Fibroblast of skin of abdomen (primary cell): ENCODE results near the gene NOC3L.

Experiments
- DNase-seq: peaks from one replicate; pipeline ENCODE4 v3.0.0-alpha.2; 2013

The NOC3L gene

DNA sequence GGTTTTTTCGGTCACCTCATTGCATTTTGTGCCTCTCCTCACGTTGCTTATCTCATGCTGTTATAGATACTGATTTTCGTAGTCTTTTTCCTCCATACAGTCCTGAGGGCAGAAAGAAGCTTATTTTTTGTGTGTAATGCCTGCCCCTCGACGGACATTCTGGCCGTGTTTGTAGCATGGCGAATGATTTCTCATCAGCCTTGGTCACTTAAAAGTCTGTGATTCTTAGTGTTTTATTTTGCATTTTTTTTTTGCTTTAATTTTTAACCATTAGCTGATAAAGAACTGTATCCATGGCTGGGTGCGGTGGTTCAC is 469 bp upstream of the NOC3L start:
- DNase-seq, result no peak

GRCh38 chr10:94361171-94361794 is 1.5 kb downstream of the NOC3L start:
- no peak for DNase-seq

DNA sequence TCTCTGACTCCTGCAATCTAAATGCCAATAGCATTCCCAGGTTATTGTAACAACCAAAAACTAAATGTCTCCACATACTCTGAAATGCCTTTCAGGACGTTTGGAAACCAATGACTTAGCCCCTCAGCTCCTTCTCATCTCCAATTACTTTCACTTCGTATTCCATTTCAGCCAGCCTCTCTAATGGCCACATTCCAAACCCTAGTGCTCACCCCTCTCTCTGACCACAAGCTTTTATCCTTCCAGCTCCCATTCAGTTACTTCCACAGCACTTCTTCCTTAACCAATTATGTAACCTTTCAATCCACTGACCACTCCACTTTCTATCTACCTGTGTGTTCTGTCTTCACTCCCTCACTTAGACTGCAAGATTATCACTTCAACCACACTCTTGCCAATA is 4.3 kb downstream of the NOC3L start:
- DNase-seq, result peak; percentile 93

DNA sequence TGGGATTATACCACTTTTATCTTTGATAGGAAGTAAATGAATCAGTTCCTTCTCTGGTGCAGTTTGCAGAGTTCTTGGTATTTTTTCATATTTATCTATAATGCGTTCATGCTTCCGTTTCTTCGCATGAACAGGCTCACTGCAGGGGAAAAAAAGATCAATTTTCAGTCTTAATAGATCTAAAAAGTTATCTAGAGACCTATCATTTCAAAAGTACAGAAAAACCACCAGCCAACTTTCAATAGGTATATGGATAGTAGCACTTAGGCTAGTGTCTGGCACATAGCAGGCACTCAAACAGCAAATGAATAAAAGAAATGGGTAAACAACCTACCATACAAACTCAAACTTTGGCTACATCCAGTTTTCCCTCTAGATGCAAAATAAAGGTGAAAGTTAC is 5.5 kb downstream of the NOC3L start:
- no peak for DNase-seq

GRCh38 chr10:94355841-94356240 is 6.9 kb downstream of the NOC3L start:
- no peak for DNase-seq

- DNase-seq, result no peak
These were observed 9.4 kb downstream of the NOC3L start for GRCh38 chr10:94353336-94353735.

GRCh38 chr10:94351089-94351488 is 11.7 kb downstream of the NOC3L start:
- no peak for DNase-seq

DNA sequence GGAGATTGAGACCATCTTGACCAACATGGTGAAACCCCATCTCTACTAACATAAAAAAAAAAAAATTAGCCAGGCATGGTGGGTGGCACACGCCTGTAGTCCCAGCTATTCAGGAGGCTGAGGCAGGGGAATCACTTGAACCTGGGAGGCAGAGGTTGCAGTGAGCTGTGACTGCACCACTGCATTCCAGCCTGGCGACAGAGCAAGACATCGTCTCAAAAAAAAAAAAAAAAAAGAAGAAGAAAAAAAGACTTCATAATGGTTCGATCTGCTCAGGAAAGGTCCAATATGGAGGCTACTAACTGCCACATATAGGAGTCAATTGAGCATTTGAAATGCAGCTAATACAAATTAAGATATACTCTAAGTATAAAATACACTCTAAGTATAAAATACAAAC is 12.2 kb downstream of the NOC3L start:
- peak; percentile 11 for DNase-seq

DNA sequence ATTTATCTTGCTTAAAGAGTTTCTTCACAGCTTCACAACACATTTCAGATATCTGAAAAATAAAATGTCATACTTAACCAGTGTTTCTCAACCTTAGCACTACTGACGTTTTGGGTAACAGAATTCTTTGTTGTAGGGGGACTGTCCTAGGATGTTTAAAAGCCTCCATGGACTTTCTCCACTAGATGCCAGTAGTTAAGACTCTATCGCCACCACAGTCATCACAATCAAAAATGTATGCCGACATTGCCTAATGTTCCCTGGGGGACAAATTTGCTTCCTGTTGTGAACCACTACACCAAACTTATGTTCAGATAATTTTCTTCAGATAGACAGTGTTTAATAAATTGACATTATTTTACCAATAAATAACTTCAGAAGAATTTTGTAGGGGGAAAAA is 13.4 kb downstream of the NOC3L start:
- no peak for DNase-seq

DNA sequence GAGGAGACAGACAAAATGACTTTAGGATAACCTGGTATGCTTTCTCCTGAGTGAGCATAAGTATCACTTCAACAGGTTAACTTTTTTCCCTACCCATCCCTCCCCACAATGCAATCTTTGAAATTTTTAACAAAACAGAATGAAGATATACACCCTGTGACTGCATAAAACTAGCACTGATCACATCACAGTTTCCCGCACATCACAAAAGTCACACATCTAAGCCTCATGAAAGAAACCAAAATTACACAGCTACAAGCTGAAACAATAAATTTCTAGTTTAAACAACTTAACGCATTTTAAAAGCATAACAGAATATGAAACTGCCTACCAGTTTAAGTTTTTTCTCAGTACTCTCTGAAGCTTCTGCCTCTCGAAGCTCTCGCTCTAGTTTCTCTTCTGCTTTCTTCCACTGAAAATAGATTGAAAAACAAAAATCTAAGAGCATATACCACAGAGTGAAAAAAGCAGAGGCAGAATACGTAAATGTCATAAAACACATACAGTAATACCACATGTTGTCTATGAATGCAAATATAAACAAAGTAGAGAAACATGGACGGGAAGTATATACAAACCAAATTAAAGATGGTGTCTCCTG is 18.1 kb downstream of the NOC3L start:
- DNase-seq, result no peak

DNA sequence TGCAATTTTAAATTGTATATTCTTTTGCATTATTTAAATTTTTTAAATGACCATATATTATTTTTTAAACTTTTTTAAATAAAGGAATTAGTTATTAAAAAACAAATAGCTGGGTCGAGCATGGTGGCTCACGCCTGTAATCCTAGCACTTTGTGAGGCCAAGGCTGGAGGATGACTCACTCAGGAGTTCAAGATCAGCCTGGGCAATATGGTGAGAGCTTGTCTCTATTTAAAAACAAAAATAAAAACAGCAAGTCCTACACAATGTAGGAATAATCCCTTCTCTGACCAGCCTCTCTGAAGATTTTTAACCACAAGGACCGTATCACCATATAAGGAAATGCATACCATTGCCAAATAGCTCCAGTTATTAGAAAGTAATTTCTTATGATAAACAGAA is 19.6 kb downstream of the NOC3L start:
- DNase-seq, result no peak

- DNase-seq, result no peak
These were observed 27.9 kb downstream of the NOC3L start for GRCh38 chr10:94334857-94335256.

DNA sequence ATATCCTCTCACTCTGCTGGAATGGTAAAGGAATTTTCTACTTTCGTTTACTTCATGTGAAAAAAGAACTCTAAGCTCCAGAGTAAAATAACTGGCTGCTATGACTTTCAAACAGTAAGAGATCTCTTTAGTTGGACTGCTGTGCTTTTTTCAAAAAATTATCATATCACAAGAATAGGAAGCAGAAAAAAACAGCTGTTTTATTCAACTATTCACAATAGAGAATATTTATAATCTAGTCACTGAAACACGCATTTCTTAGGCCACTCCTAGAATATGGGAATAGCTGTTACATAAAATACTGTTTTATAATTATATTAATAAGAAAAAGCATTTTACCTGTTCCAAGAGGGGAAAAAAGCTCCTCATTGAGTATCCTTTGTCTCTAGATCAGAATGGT is 29.7 kb downstream of the NOC3L start:
- DNase-seq, result peak; percentile 3

DNA sequence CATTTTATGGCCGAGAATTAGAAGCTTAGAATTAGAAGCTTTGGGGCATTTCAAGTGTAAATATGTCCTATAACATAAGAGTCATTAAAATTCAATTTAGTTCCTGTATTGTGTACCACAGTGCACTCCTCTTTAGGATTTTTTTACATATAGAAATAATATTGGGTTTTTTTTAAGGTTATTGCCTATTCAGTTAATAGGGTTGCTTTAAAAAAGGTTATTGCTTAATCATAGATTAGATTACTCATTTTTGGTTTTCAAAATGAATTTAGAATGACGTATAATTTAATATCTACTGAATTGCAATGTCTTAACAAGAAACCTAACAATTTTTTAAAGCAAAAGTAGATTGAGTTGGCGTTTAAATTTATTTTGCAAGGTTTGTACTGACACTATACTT is 34.1 kb downstream of the NOC3L start:
- DNase-seq, result no peak

DNA sequence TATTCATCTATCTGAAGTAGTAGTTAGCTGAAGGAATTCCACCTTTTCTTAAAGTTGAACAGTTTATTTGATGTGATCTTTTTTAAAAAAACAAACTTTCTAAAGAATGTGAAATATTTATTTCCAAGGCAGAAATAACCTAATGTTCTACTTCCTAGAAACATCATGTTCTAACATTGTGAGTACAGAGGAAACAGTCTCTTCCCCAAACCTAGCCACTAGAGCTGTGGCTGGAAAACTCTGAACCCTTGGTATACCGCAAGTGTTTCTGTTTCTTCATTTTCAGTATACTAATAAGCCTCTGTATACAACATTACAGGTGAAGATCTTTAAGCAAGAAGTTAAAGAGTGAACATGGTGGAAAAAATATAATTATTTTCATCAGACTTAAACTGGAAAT is 35.1 kb downstream of the NOC3L start:
- DNase-seq, result no peak

DNA sequence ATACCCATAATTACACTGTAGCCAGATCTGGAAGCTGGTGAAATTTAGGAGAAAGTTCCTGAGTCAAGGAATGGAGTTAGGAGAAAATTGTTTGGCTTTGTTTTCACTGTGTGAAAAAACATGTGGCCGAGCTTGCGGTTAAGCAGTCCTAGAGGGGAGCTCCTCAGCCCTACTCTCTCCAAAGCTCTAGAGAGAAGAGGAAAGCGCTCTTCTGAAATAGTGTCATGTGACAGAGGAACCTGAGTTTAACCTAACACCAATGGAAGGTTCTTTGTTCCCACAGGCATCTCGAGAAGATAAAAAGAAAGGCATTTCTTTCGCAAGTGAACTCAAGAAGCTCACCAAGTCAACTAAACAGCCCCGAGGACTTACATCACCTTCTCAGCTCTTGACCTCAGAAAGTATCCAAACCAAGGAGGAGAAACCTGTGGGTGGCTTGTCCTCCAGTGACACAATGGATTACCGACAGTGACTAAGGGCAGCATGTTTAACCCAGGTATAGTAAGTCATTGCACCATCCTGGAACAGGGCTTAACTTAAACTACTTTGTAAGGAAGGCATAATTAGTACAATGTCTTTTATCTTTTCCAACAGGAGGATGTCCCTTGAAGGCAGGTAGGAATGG is 38.0 kb downstream of the NOC3L start:
- no peak for DNase-seq

DNA sequence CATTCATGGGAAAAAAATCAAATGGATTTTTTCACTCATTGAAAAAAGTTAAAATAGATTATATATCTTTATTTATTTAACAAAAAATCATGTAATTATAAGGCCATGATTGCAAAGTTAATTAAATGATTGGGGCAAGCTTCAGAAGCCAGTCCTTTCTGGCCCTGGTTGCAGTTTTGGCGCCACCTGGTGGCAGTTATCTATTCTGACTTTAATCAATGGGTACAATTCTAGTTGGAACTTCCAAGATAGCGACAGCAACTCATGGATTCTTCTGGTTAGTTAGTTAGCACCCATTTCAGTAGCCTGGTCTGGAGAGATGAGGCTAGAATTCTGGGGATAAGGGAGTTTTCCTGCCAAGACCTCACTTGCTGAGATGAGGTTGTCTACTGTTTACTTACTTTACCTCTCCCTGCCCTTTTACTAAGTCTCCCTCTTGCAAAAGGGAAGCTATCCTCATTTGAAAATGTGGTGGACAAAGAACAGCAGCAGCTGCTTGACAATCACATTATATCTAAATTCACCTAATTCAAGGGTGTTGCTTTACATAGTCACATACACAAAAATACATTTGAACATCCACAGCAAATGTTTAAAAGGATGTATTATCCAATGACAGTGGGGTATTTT is 42.3 kb downstream of the NOC3L start:
- DNase-seq, result peak; percentile 52

GRCh38 chr10:94316560-94316959 is 46.2 kb downstream of the NOC3L start:
- DNase-seq, result peak; percentile 2

DNA sequence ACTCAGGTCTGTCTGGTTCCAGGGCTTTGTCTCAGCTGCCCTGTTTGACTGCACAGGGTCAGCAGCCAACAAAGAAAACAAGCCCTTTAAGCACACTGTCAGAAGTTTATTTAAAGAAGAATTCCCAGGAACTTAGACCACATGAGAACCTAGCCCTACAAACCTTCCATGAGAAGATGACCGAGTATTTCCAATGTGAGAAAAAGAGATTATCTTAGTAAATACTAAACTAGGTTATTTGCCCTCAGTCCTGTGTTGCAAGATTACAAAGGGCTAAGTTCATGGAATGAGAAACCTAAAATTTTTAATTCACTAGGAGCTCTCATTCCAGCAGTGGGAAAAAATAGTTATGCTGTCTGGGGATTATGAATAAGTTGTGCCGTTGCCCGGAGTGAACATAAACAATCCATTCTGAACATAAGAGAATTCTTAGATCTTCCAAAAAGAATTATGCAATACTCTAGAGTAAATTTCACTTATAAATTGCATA is 46.7 kb downstream of the NOC3L start:
- DNase-seq, result peak; percentile 70

GRCh38 chr10:94315024-94315451 is 47.7 kb downstream of the NOC3L start:
- DNase-seq, result peak; percentile 61

GRCh38 chr10:94310369-94310768 is 52.4 kb downstream of the NOC3L start:
- no peak for DNase-seq

GRCh38 chr10:94308866-94309265 is 53.9 kb downstream of the NOC3L start:
- DNase-seq, result peak; percentile 26

GRCh38 chr10:94307046-94307615 is 55.6 kb downstream of the NOC3L start:
- DNase-seq, result peak; percentile 9

GRCh38 chr10:94303929-94304328 is 58.8 kb downstream of the NOC3L start:
- DNase-seq, result no peak
